PFSK-1 (cell line): ENCODE measurements around the gene ST6GALNAC1.

Experiments
- POLR2AphosphoS5 ChIP-seq: IDR thresholded peaks from 2 replicates; pipeline ENCODE4 v1.6.1; 2012; ENCODE audit warnings: low read depth, mild to moderate bottlenecking, control low read depth, low read length, moderate library complexity
- TAF1 ChIP-seq: IDR thresholded peaks from 2 replicates; pipeline ENCODE4 v1.6.1; 2012; ENCODE audit warnings: low read length, control low read depth, borderline replicate concordance; ENCODE audit not compliant: insufficient read depth

DNA sequence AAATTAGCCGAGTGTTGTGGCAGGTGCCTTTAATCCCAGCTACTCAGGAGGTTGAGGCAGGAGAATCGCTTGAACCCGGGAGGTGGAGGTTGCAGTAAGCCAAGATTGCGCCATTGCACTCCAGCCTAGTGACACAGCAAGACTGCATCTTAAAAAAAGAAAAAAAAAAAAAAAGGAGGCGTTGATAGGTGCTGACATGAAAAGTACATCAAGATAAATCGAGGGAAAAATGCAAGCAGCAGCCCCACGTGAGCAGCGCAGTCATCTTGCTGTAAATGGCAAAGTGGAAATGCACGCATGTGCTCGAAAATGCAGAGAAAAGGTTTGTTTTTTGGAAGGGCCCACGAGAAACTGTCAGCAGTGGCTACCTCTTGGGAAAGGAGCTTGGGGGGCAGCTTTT is 46.3 kb upstream of the ST6GALNAC1 start:
- TF ChIP-seq TAF1 (no peak), POLR2AphosphoS5 (no peak)
